WTC11 (cell line): ENCODE data around the gene CELSR1. TPM values are rescaled to one million over a fixed set of nuclear protein-coding genes. Genes with fewer than 3 reads are reported as not detected.

ENCODE experiments used
- ATAC-seq: fragments of 200-7000 bp; cut with Tn5 transposase; 2 replicates; pipeline ENCODE4 v1.10.0; 2021; ENCODE audit warnings: mild to moderate bottlenecking, moderate library complexity
- CTCF ChIA-PET: fragments of 300-600 bp; sonication (Branson Sonifier 250); formaldehyde crosslinking; loops from one replicate; lab custom pipeline; 2021; ENCODE audit warnings: antibody characterized with exemption; lab: Charles Lee
- POLR2A ChIA-PET: fragments of 350-600 bp; sonication (Branson Sonifier 250); formaldehyde crosslinking; loops from one replicate; lab custom pipeline; 2021; ENCODE audit warnings: antibody characterized with exemption; lab: Charles Lee
- DNase-seq: peaks from one replicate; pipeline ENCODE4 v3.0.0; 2021; ENCODE audit warnings: low spot score
- H3K27ac Mint-ChIP-seq: 2 replicates; pipeline ENCODE4 v1.8.0; 2021; ENCODE audit warnings: mixed read lengths
- H3K27me3 Mint-ChIP-seq: 2 replicates; pipeline ENCODE4 v1.8.0; 2021; ENCODE audit warnings: low read depth, mild to moderate bottlenecking, moderate library complexity, mixed read lengths
- H3K36me3 Mint-ChIP-seq: 2 replicates; pipeline ENCODE4 v1.8.0; 2021; ENCODE audit warnings: mixed read lengths
- H3K4me1 Mint-ChIP-seq: 2 replicates; pipeline ENCODE4 v1.8.0; 2022; ENCODE audit warnings: mixed read lengths
- H3K4me3 Mint-ChIP-seq: 2 replicates; pipeline ENCODE4 v1.8.0; 2021; ENCODE audit warnings: mild to moderate bottlenecking, moderate library complexity, mixed read lengths
- H3K9me3 Mint-ChIP-seq: 2 replicates; pipeline ENCODE4 v1.8.0; 2021; ENCODE audit warnings: mixed read lengths
- AR ChIP-seq: fragments of 250-450 bp; sonication (Bioruptor Pico); IDR thresholded peaks from 2 replicates; pipeline ENCODE4 v1.9.0; 2021; ENCODE audit warnings: mild to moderate bottlenecking
- ATF2 ChIP-seq: sonication (generic); formaldehyde crosslinking; IDR thresholded peaks from 2 replicates; pipeline ENCODE4 v1.8.1; 2022; ENCODE audit warnings: low read depth, missing genetic modification reagents, borderline replicate concordance
- E2F1 ChIP-seq: sonication (generic); formaldehyde crosslinking; IDR thresholded peaks from 2 replicates; pipeline ENCODE4 v1.8.0; 2022; ENCODE audit warnings: mild to moderate bottlenecking, missing genetic modification reagents
- EMX1 ChIP-seq: fragments of 250-450 bp; sonication (Bioruptor Pico); IDR thresholded peaks from 2 replicates; pipeline ENCODE4 v1.8.0; 2021; ENCODE audit warnings: mild to moderate bottlenecking
- ERG ChIP-seq: fragments of 250-450 bp; sonication (Bioruptor Pico); IDR thresholded peaks from 2 replicates; pipeline ENCODE4 v1.8.0; 2021; ENCODE audit warnings: mild to moderate bottlenecking
- GRHL2 ChIP-seq: fragments of 250-450 bp; sonication (Bioruptor Pico); IDR thresholded peaks from 2 replicates; pipeline ENCODE4 v1.8.0; 2022; ENCODE audit warnings: mild to moderate bottlenecking, moderate library complexity; ENCODE audit not compliant: insufficient replicate concordance, severe bottlenecking
- GTF2I ChIP-seq: fragments of 250-450 bp; sonication (Bioruptor Pico); conservative IDR thresholded peaks from 2 replicates; pipeline ENCODE4 v1.4.0; 2021; ENCODE audit warnings: mild to moderate bottlenecking
- IRF2 ChIP-seq: sonication (generic); formaldehyde crosslinking; IDR thresholded peaks from 2 replicates; pipeline ENCODE4 v1.8.0; 2022; ENCODE audit warnings: low read depth, missing genetic modification reagents, borderline replicate concordance
- MLX ChIP-seq: sonication (generic); formaldehyde crosslinking; IDR thresholded peaks from 2 replicates; pipeline ENCODE4 v1.8.1; 2023; ENCODE audit warnings: mild to moderate bottlenecking, missing genetic modification reagents, moderate library complexity
- MYBL2 ChIP-seq: sonication (generic); formaldehyde crosslinking; IDR thresholded peaks from 2 replicates; pipeline ENCODE4 v1.8.1; 2023; ENCODE audit warnings: mild to moderate bottlenecking, moderate library complexity, missing genetic modification reagents
- PRDM15 ChIP-seq: sonication (generic); formaldehyde crosslinking; IDR thresholded peaks from 2 replicates; pipeline ENCODE4 v1.8.0; 2022; ENCODE audit warnings: missing genetic modification reagents
- TEAD1 ChIP-seq: sonication (generic); formaldehyde crosslinking; IDR thresholded peaks from 2 replicates; pipeline ENCODE4 v1.8.0; 2022; ENCODE audit warnings: mild to moderate bottlenecking, missing genetic modification reagents
- ZNF219 ChIP-seq: sonication (generic); formaldehyde crosslinking; IDR thresholded peaks from 2 replicates; pipeline ENCODE4 v1.8.0; 2023; ENCODE audit warnings: missing genetic modification reagents, mild to moderate bottlenecking, borderline replicate concordance
- ZNF317 ChIP-seq: sonication (generic); formaldehyde crosslinking; IDR thresholded peaks from 2 replicates; pipeline ENCODE4 v1.8.1; 2023; ENCODE audit warnings: low read depth, mild to moderate bottlenecking, moderate library complexity, missing genetic modification reagents, borderline replicate concordance
- ZNF423 ChIP-seq: fragments of 250-450 bp; sonication (Bioruptor Pico); IDR thresholded peaks from 2 replicates; pipeline ENCODE4 v2.1.2; 2022; ENCODE audit warnings: mild to moderate bottlenecking, moderate library complexity
- total RNA-seq: library from RNA; stranded (reverse); gene quantifications from 3 replicates; pipeline ENCODE4 v1.2.3, GENCODE V29; 2021

CELSR1 gene
- total RNA-seq, 1 experiment from 2014 or later = 16.8 TPM

- H3K27me3 Mint-ChIP-seq = peaks cover 7% of the 10 kb centered on the region
- peaks cover 8% of the 10 kb centered on the region; the same call in 1 of the 2 replicates for H3K36me3 Mint-ChIP-seq
- no peak overlapping the region for H3K27ac Mint-ChIP-seq
- no peak for ATAC-seq
- H3K9me3 Mint-ChIP-seq = peaks cover 16% of the 10 kb centered on the region
- peaks cover 35% of the 10 kb centered on the region for H3K4me1 Mint-ChIP-seq
- POLR2A ChIA-PET = no interaction called here
- DNase-seq = no peak
- CTCF ChIA-PET = interaction anchor here (1.3 to 2.3 kb wide), 4 partner anchors 11 to 207 kb away, joined by 5 to 27 read pairs (median 10); no protein-coding TSS in a partner anchor
- no peak overlapping the region for H3K4me3 Mint-ChIP-seq
- TF ChIP-seq GRHL2 (CRISPR knock-in tag) = no peak
These were observed 37.1 kb upstream of the CELSR1 start for GRCh38 chr22:46574438-46574992.

GRCh38 chr22:46573781-46574437 is 36.5 kb upstream of the CELSR1 start:
- ATAC-seq (no peak), DNase-seq (no peak)
- POLR2A ChIA-PET = no interaction called here
- Mint-ChIP-seq H3K4me3 (no peak overlapping the region), H3K4me1 (peaks cover 30% of the 10 kb centered on the region), H3K27ac (no peak overlapping the region), H3K27me3 (peaks cover 7% of the 10 kb centered on the region), H3K9me3 (peaks cover 16% of the 10 kb centered on the region), H3K36me3 (peaks cover 8% of the 10 kb centered on the region; the same call in 1 of the 2 replicates)
- CTCF ChIA-PET = interaction anchor here (2.3 kb wide), 1 partner anchor 10 kb away, joined by 10 read pairs; no protein-coding TSS in a partner anchor
- TF ChIP-seq ERG (CRISPR knock-in tag) (no peak), TEAD1 (CRISPR knock-in tag) (no peak), PRDM15 (no peak), E2F1 (CRISPR knock-in tag) (no peak), MLX (CRISPR knock-in tag) (no peak), ATF2 (no peak)
- TF ChIP-seq, all 79 proteins: peak for 0

GRCh38 chr22:46572911-46573780 is 35.7 kb upstream of the CELSR1 start:
- H3K4me3 Mint-ChIP-seq = no peak overlapping the region
- ATAC-seq = no peak
- peaks cover 18% of the 10 kb centered on the region for H3K9me3 Mint-ChIP-seq
- H3K27me3 Mint-ChIP-seq = peaks cover 7% of the 10 kb centered on the region
- H3K36me3 Mint-ChIP-seq = peaks cover 8% of the 10 kb centered on the region; the same call in 1 of the 2 replicates
- peaks cover 23% of the 10 kb centered on the region for H3K4me1 Mint-ChIP-seq
- ChIA-PET POLR2A (no interaction called here), CTCF (interaction anchor here (2.3 kb wide), 1 partner anchor 10 kb away, joined by 10 read pairs; no protein-coding TSS in a partner anchor)
- H3K27ac Mint-ChIP-seq = no peak overlapping the region
- no peak for DNase-seq
- TF ChIP-seq EMX1 (CRISPR knock-in tag) = no peak
- TF ChIP-seq AR (CRISPR knock-in tag) = no peak
- no peak for TF ChIP-seq MYBL2
- TF ChIP-seq ZNF317 (CRISPR knock-in tag) = no peak
- TF ChIP-seq IRF2 (CRISPR knock-in tag) = no peak
- TF ChIP-seq ZNF423 (CRISPR knock-in tag) = no peak
- TF ChIP-seq ZNF219 (CRISPR knock-in tag) = no peak
- TF ChIP-seq GTF2I (CRISPR knock-in tag) = no peak
